ENCODE measurements around the gene TJP3. TPM values are rescaled to one million over a fixed set of nuclear protein-coding genes. Genes with fewer than 3 reads are reported as not detected.

The TJP3 gene
- total and polyA plus RNA-seq, 8 donors = 11.2 to 36.2 (median 15.7) TPM

DNA sequence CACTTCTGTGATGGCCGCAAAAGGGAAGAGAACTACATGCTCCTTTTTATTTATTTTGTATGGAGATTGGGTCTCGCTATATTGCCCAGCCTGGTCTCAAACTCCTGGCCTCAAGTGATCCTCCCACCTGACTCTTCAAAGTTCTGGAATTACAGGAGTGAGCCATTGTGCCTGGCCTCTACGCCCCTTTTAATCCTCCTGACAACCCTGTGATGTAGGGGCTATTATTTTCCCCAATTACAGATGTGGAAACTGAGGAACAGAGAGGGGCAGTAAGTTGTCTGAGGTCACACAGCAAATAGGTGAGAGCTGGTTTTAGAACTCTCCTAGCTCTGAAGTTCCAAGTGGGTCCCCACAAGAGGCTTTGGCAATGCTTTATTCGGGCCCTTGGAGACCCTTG, 11.7 kb downstream of the TJP3 start:
- intact Hi-C loops (cut with DNase I) = no loop called here
- Histone ChIP-seq H3K9me3 (no peaks in the 10 kb centered on the region), H3K4me1 (peaks cover 8 to 18% of the 10 kb centered on the region in 2 donors), H3K27me3 (peaks cover 20 to 62% of the 10 kb centered on the region in 2 donors), H3K4me3 (no peak overlapping the region), H3K36me3 (no peaks in the 10 kb centered on the region), H3K27ac (no peak overlapping the region)
- no peak for DNase-seq
- no peak for ATAC-seq
- TF ChIP-seq, protein P1, sequence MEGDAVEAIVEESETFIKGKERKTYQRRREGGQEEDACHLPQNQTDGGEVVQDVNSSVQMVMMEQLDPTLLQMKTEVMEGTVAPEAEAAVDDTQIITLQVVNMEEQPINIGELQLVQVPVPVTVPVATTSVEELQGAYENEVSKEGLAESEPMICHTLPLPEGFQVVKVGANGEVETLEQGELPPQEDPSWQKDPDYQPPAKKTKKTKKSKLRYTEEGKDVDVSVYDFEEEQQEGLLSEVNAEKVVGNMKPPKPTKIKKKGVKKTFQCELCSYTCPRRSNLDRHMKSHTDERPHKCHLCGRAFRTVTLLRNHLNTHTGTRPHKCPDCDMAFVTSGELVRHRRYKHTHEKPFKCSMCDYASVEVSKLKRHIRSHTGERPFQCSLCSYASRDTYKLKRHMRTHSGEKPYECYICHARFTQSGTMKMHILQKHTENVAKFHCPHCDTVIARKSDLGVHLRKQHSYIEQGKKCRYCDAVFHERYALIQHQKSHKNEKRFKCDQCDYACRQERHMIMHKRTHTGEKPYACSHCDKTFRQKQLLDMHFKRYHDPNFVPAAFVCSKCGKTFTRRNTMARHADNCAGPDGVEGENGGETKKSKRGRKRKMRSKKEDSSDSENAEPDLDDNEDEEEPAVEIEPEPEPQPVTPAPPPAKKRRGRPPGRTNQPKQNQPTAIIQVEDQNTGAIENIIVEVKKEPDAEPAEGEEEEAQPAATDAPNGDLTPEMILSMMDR (IDR thresholded peaks at IDR 0.05) = no peak

DNA sequence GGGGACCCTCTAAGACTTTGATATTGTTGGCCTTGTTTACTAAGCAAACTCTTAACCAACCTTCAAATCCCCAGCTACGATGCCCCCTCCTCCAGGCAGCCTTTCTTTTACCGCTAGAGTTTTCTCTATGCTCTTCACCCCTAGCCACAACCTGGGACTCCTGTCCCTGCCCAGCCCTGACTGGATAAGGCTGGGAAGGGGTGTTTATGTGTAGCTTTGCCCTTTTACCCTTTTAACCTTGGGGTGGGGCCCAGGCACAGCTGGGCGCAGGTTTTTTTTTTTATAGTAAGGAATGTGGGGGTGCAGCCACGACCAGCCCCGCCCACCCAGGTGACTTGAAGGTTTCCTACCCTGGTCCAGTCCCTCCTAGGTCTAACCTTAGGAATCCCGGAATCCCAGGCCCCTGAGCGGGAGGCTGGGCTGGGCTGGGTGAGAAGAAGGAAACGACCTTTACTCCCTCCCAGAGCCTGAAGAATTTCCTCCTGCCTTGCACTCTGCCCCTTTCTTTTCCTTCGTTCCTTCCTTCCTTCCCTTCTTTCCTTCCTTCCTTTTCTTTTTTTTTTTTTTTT, 12.2 kb downstream of the TJP3 start:
- no peak for DNase-seq
- H3K27me3 ChIP-seq = peaks cover 20 to 68% of the 10 kb centered on the region in 2 donors
- intact Hi-C loops (cut with DNase I) = no loop called here
- ATAC-seq = no peak
- TF ChIP-seq, protein P1 (IDR thresholded peaks at IDR 0.05) = no peak
- H3K27ac ChIP-seq = no peak overlapping the region
- H3K4me3 ChIP-seq = no peak overlapping the region
- H3K9me3 ChIP-seq = no peaks in the 10 kb centered on the region
- H3K36me3 ChIP-seq = no peaks in the 10 kb centered on the region
- H3K4me1 ChIP-seq = peaks cover 8 to 18% of the 10 kb centered on the region in 2 donors

DNA sequence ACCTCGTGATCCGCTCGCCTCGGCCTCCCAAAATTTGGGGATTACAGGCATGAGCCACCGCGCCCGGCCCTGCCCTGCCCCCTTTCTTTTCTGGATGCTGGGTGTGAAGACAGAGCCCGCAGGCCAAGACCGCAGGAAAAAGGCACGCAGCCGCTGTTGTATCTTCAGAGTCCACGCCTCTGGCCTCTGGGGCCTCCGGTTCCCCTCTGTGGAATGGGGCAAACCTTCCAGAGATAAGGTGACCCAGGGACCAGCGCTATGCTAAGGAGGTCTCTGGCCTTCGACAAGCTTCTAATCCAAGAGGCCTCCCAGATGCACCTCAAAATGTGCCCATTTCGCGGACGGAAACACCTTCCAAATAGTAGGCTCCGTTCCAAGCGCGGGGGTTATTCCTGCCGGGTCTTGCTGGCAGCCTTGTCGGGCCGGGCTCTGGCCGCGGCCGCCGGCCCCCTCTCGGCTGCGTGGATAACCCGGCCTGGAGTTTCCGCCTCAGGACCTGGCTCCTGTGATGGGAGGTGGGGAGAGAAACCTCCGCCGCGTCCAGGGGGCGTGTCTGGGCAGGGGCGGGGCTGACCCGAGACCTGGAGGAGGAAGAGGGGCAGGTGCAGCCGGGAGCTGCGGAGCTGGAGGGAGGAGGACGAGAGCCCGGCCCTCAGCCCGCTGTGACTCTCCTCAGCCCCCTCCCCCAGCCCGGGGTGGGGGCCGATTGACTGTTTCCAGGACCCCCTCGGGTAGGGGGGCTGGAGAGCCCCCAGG, 13.1 kb downstream of the TJP3 start:
- Histone ChIP-seq H3K4me3 (peak overlapping the region in 1 of 2 donors; percentile 19), H3K27me3 (peaks cover 20 to 76% of the 10 kb centered on the region in 2 donors), H3K27ac (no peak overlapping the region), H3K9me3 (no peaks in the 10 kb centered on the region), H3K36me3 (no peaks in the 10 kb centered on the region), H3K4me1 (peaks cover 8 to 18% of the 10 kb centered on the region in 2 donors)
- DNase-seq (peak; percentile 60 to 94 (median 88)), ATAC-seq (peak; percentile 91)
- TF ChIP-seq, protein P1 (IDR thresholded peaks at IDR 0.05) = no peak
- intact Hi-C loops (cut with DNase I) = no loop called here

DNA sequence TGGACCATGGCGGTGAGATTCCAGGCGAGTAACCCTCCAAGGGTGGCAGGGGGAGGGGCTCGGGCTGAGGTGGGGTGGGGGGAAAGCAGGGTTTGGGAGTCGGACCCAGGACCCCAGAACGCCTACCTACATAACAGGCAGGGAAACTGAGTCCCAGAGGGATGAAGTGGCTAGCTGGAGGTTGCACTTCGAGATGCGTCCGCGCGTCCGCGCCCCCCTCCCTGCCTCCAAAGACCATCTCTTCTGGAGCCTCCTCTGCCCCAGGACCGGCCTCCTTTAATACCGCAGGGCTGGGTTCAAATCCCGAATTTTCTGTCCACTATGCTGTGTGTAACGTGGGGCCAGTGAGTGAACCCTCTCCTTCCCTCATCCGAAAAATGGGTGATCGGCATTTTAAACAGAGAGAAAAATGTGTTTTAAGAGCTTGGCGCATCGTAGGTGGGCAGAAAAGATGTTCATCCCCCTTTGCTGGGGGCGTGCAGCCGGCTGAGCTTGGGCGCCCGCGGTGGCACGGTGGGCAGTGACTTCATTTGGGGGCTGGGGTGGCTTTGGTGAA, 13.8 kb downstream of the TJP3 start:
- H3K4me1 ChIP-seq = peaks cover 8 to 18% of the 10 kb centered on the region in 2 donors
- no peaks in the 10 kb centered on the region for H3K9me3 ChIP-seq
- peaks cover 20 to 76% of the 10 kb centered on the region in 2 donors for H3K27me3 ChIP-seq
- H3K4me3 ChIP-seq = peak overlapping the region in 1 of 2 donors; percentile 19
- TF ChIP-seq, protein P1 (IDR thresholded peaks at IDR 0.05) = no peak
- DNase-seq = no peak
- no peak overlapping the region for H3K27ac ChIP-seq
- intact Hi-C loops (cut with DNase I) = no loop called here
- no peaks in the 10 kb centered on the region for H3K36me3 ChIP-seq
- ATAC-seq = no peak

DNA sequence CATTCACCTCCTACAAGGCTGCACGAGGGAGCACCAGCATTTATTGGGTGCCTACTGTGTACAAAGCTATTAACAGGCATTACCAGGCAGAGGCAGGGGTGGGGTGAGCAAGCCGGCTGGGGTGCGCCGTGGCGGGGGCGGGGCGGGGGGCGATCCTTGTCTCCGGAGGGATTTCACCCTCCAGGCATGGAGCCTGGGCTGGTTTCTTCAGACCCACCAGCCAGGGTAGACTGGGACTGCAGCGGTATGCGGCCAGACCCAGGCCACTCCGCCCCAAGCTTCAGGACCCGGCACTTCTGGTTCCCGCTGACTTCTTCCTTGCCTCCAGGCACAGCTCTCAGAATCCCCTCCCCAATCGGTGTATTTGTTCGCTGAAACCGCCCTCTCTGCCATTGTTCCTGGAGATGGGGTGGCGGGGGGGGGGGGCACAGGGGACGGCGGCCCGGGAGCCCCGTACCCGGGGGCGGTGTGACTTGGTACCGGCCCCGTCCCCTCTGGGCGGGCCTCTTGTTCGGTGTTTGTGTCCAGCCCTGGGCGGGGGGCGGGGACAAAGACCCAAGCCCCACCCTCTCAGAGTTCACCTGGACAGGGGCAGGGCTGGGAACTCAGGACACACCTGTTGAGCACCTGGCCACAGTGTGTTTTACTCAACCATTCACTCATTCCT, 14.4 kb downstream of the TJP3 start:
- no peak overlapping the region for H3K27ac ChIP-seq
- H3K4me3 ChIP-seq = peak overlapping the region in 1 of 2 donors; percentile 19
- peaks cover 8 to 18% of the 10 kb centered on the region in 2 donors for H3K4me1 ChIP-seq
- intact Hi-C loops (cut with DNase I) = no loop called here
- TF ChIP-seq, protein P1 (IDR thresholded peaks at IDR 0.05) = no peak
- DNase-seq = no peak
- peaks cover 20 to 76% of the 10 kb centered on the region in 2 donors for H3K27me3 ChIP-seq
- H3K36me3 ChIP-seq = no peaks in the 10 kb centered on the region
- peak; percentile 48 for ATAC-seq
- H3K9me3 ChIP-seq = no peaks in the 10 kb centered on the region
